ENCODE results near the gene C5orf34. TPM values are rescaled to one million over a fixed set of nuclear protein-coding genes. Genes with fewer than 3 reads are reported as not detected.
"Not testable (repeated sequence)": the region's sequence is repeated elsewhere in the genome, so short reads cannot be mapped to it uniquely, and the experiment has no call there.

Gene C5orf34
- total RNA-seq, 1 donor from 2014 or later, result 1.8 TPM

- no peak for TF ChIP-seq CTCF (IDR thresholded peaks at IDR 0.05)
- Mint-ChIP-seq H3K9me3 (ENCODE audit: low read depth) (peaks cover 15% of the 10 kb centered on the region), H3K27me3 (ENCODE audit: low read depth) (no peaks in the 10 kb centered on the region), H3K36me3 (ENCODE audit: low read depth) (peaks cover 33% of the 10 kb centered on the region), H3K4me3 (ENCODE audit: unreplicated experiment) (no peak overlapping the region), H3K4me1 (ENCODE audit: low read depth) (no peaks in the 10 kb centered on the region), H3K27ac (ENCODE audit: unreplicated experiment) (no peak overlapping the region)
- DNase-seq (ENCODE audit: low spot score), result no peak
Observed at GRCh38 chr5:43456556-43456955, 58.4 kb downstream of the C5orf34 start.

- not testable (repeated sequence) for H3K4me1 Mint-ChIP-seq (ENCODE audit: low read depth); H3K4me3 Mint-ChIP-seq (ENCODE audit: unreplicated experiment); DNase-seq (ENCODE audit: low spot score); H3K27me3 Mint-ChIP-seq (ENCODE audit: low read depth); H3K27ac Mint-ChIP-seq (ENCODE audit: unreplicated experiment)
- H3K9me3 Mint-ChIP-seq (ENCODE audit: low read depth), result peaks cover 48% of the 10 kb centered on the region
- peaks cover 35% of the 10 kb centered on the region for H3K36me3 Mint-ChIP-seq (ENCODE audit: low read depth)
Observed at GRCh38 chr5:43441575-43441974, 73.4 kb downstream of the C5orf34 start.

- Mint-ChIP-seq H3K4me3 (ENCODE audit: unreplicated experiment) (no peak overlapping the region), H3K4me1 (ENCODE audit: low read depth) (peaks cover 18% of the 10 kb centered on the region), H3K9me3 (ENCODE audit: low read depth) (peaks cover 32% of the 10 kb centered on the region), H3K27ac (ENCODE audit: unreplicated experiment) (no peak overlapping the region), H3K36me3 (ENCODE audit: low read depth) (peaks cover 15% of the 10 kb centered on the region), H3K27me3 (ENCODE audit: low read depth) (no peaks in the 10 kb centered on the region)
- TF ChIP-seq CTCF (IDR thresholded peaks at IDR 0.05), result no peak
- DNase-seq (ENCODE audit: low spot score), result no peak
Observed at GRCh38 chr5:43437062-43437660, 77.8 kb downstream of the C5orf34 start.

Other genes starting within 250 kb of the C5orf34 start
- 77.8 to 86.9 TPM (median 86.9 TPM) in 3 replicates for gene HMGCS1, start 201.7 kb downstream of the C5orf34 start, total RNA-seq
- 0.10 TPM in 1 of 3 replicates, not detected in the others for gene CCL28, start 102.8 kb downstream of the C5orf34 start, total RNA-seq
- 26.6 to 36.6 TPM (median 32.3 TPM) in 3 replicates for gene TMEM267, start 31.3 kb downstream of the C5orf34 start, total RNA-seq
- gene PAIP1, start 41.9 kb upstream of the C5orf34 start, total RNA-seq, result 82.3 to 105 TPM (median 104 TPM) in 3 replicates
- gene NNT, start 88.0 kb upstream of the C5orf34 start, total RNA-seq, result 106 to 120 TPM (median 114 TPM) in 3 replicates

Measured in chondrocyte (in vitro differentiated cells).